ACC112 (cell line): ENCODE results near the gene LONP2.

Source experiments
- H2AFZ ChIP-seq: fragments of 200-600 bp; sonication (generic); one replicate; pipeline ENCODE4 v1.6.0; 2017; ENCODE audit warnings: antibody characterized with exemption, low read length; ENCODE audit not compliant: unreplicated experiment
- H3K27ac ChIP-seq: fragments of 200-600 bp; sonication (generic); 2 replicates; pipeline ENCODE4 v1.5.1; 2014; ENCODE audit warnings: low read depth, mild to moderate bottlenecking, antibody characterized with exemption, low read length, moderate library complexity
- H3K27me3 ChIP-seq: fragments of 200-600 bp; sonication (generic); 2 replicates; pipeline ENCODE4 v1.6.1; 2014; ENCODE audit warnings: mild to moderate bottlenecking, antibody characterized with exemption, low read length, moderate library complexity, mixed read lengths; ENCODE audit not compliant: insufficient read depth
- H3K36me3 ChIP-seq: fragments of 200-600 bp; sonication (generic); 2 replicates; pipeline ENCODE4 v1.6.1; 2016; ENCODE audit warnings: mild to moderate bottlenecking, antibody characterized with exemption, low read length, moderate library complexity, mixed read lengths; ENCODE audit not compliant: insufficient read depth
- H3K4me1 ChIP-seq: fragments of 200-600 bp; sonication (generic); one replicate; pipeline ENCODE4 v1.6.1; 2016; ENCODE audit warnings: low read length, mixed read lengths; ENCODE audit not compliant: insufficient read depth, unreplicated experiment, control insufficient read depth
- H3K4me3 ChIP-seq: fragments of 200-600 bp; sonication (generic); 2 replicates; pipeline ENCODE4 v1.5.1; 2014; ENCODE audit warnings: mild to moderate bottlenecking, low read depth, low read length
- H3K79me2 ChIP-seq: fragments of 200-600 bp; sonication (generic); one replicate; pipeline ENCODE4 v1.6.0; 2016; ENCODE audit warnings: low read length; ENCODE audit not compliant: control insufficient read depth, unreplicated experiment, insufficient read depth

LONP2 gene

GRCh38 chr16:48383009-48383876 lies 139.1 kb downstream of the LONP2 start:
- Histone ChIP-seq H3K27ac (peak overlapping the region; percentile 46), H3K79me2 (peaks cover 63% of the 10 kb centered on the region), H3K27me3 (no peaks in the 10 kb centered on the region), H3K36me3 (no peaks in the 10 kb centered on the region), H2AFZ (no peak overlapping the region), H3K4me1 (peaks cover 11% of the 10 kb centered on the region), H3K4me3 (peak overlapping the region; percentile 85)

GRCh38 chr16:48383877-48384519 lies 139.9 kb downstream of the LONP2 start:
- no peaks in the 10 kb centered on the region for H3K36me3 ChIP-seq
- peak overlapping the region; percentile 0 for H2AFZ ChIP-seq
- peak overlapping the region; percentile 46 for H3K27ac ChIP-seq
- peaks cover 11% of the 10 kb centered on the region for H3K4me1 ChIP-seq
- peak overlapping the region; percentile 85 for H3K4me3 ChIP-seq
- H3K79me2 ChIP-seq: peaks cover 55% of the 10 kb centered on the region
- H3K27me3 ChIP-seq: no peaks in the 10 kb centered on the region

GRCh38 chr16:48384520-48385252 lies 140.6 kb downstream of the LONP2 start:
- Histone ChIP-seq H3K4me3 (peak overlapping the region; percentile 91), H3K4me1 (peaks cover 8% of the 10 kb centered on the region), H3K36me3 (no peaks in the 10 kb centered on the region), H3K27me3 (no peaks in the 10 kb centered on the region), H3K27ac (peak overlapping the region; percentile 89), H3K79me2 (peaks cover 49% of the 10 kb centered on the region), H2AFZ (peak overlapping the region; percentile 83)

- Histone ChIP-seq H3K4me3 (peak within 1 kb of the TSS; percentile 91), H3K27ac (peak within 1 kb of the TSS; percentile 89), H3K36me3 (no peaks in the 10 kb centered on the region), H3K4me1 (peaks cover 8% of the 10 kb centered on the region), H3K27me3 (no peaks in the 10 kb centered on the region), H3K79me2 (peaks cover 40% of the 10 kb centered on the region), H2AFZ (peak within 1 kb of the TSS; percentile 83)
Observed at GRCh38 chr16:48385253-48386150, 141.4 kb downstream of the LONP2 start, which contains the start of gene SIAH1. SIAH1 (minus strand) TSS chr16:48385413; CDS start chr16:48362428, 22,985 bp downstream.

GRCh38 chr16:48386559-48387312 lies 142.6 kb downstream of the LONP2 start:
- peaks cover 28% of the 10 kb centered on the region for H3K79me2 ChIP-seq
- H3K4me3 ChIP-seq: no peak overlapping the region
- H3K4me1 ChIP-seq: peaks cover 8% of the 10 kb centered on the region
- no peak overlapping the region for H3K27ac ChIP-seq
- no peaks in the 10 kb centered on the region for H3K27me3 ChIP-seq
- no peak overlapping the region for H2AFZ ChIP-seq
- no peaks in the 10 kb centered on the region for H3K36me3 ChIP-seq

GRCh38 chr16:48392407-48392806 lies 148.3 kb downstream of the LONP2 start:
- no peak overlapping the region for H2AFZ ChIP-seq
- H3K4me3 ChIP-seq: no peak overlapping the region
- no peaks in the 10 kb centered on the region for H3K36me3 ChIP-seq
- H3K4me1 ChIP-seq: peaks cover 13% of the 10 kb centered on the region
- H3K27ac ChIP-seq: no peak overlapping the region
- no peaks in the 10 kb centered on the region for H3K27me3 ChIP-seq
- H3K79me2 ChIP-seq: no peaks in the 10 kb centered on the region

GRCh38 chr16:48393485-48394354 lies 149.6 kb downstream of the LONP2 start:
- Histone ChIP-seq H3K36me3 (no peaks in the 10 kb centered on the region), H3K4me1 (peaks cover 13% of the 10 kb centered on the region), H3K27me3 (no peaks in the 10 kb centered on the region), H3K27ac (peak overlapping the region; percentile 31), H2AFZ (peak overlapping the region; percentile 60), H3K4me3 (no peak overlapping the region), H3K79me2 (no peaks in the 10 kb centered on the region)

GRCh38 chr16:48394355-48394703 lies 150.2 kb downstream of the LONP2 start:
- peak overlapping the region; percentile 60 for H2AFZ ChIP-seq
- no peaks in the 10 kb centered on the region for H3K36me3 ChIP-seq
- H3K79me2 ChIP-seq: no peaks in the 10 kb centered on the region
- H3K4me3 ChIP-seq: no peak overlapping the region
- H3K4me1 ChIP-seq: peaks cover 13% of the 10 kb centered on the region
- peak overlapping the region; percentile 31 for H3K27ac ChIP-seq
- no peaks in the 10 kb centered on the region for H3K27me3 ChIP-seq

GRCh38 chr16:48395375-48395774 lies 151.3 kb downstream of the LONP2 start:
- H3K4me3 ChIP-seq: no peak overlapping the region
- no peaks in the 10 kb centered on the region for H3K36me3 ChIP-seq
- H3K4me1 ChIP-seq: peaks cover 13% of the 10 kb centered on the region
- no peak overlapping the region for H3K27ac ChIP-seq
- H2AFZ ChIP-seq: no peak overlapping the region
- H3K27me3 ChIP-seq: no peaks in the 10 kb centered on the region
- H3K79me2 ChIP-seq: no peaks in the 10 kb centered on the region
